Right ventricle myocardium superior (tissue), 1 donor: ENCODE results near the gene CPLANE1. TPM values are rescaled to one million over a fixed set of nuclear protein-coding genes. Genes with fewer than 3 reads are reported as not detected.
"Not testable (repeated sequence)": the region's sequence is repeated elsewhere in the genome, so short reads cannot be mapped to it uniquely, and the experiment has no call there.

Source experiments
- ATAC-seq: fragments of 200-7000 bp; cut with Tn5 transposase; one replicate; pipeline ENCODE4 v1.9.1; 2020; ENCODE audit warnings: mild to moderate bottlenecking; ENCODE audit not compliant: poor library complexity
- DNase-seq: peaks from one replicate; pipeline ENCODE4 v3.0.0-alpha.2; 2020
- intact Hi-C: fragments of 100-400 bp; cut with DNase I; formaldehyde crosslinking; loops from one replicate; pipeline ENCODE4 v1.11.2; 2022
- total RNA-seq: library from RNA; stranded (reverse); fragmentation: NEBNext Ultra II Directional; extraction: Animal tissue kit (Norgen Biotek cat#: 25700); gene quantifications from one replicate; pipeline ENCODE4 v1.2.1, GENCODE V29; 2021
- donor health status: DM: no; HTN: yes; CAD: no; lungs with severe emphysema.

The CPLANE1 gene
- total RNA-seq, 1 donor from 2014 or later, result 7.8 TPM

- no peak for ATAC-seq
- intact Hi-C loops, result no loop called here
- no peak for DNase-seq
Observed at GRCh38 chr5:37146896-37147295, 102.3 kb downstream of the CPLANE1 start.

- DNase-seq, result no peak
- ATAC-seq, result no peak
- intact Hi-C loops, result no loop called here
Observed at GRCh38 chr5:37136694-37137093, 112.5 kb downstream of the CPLANE1 start.

DNA sequence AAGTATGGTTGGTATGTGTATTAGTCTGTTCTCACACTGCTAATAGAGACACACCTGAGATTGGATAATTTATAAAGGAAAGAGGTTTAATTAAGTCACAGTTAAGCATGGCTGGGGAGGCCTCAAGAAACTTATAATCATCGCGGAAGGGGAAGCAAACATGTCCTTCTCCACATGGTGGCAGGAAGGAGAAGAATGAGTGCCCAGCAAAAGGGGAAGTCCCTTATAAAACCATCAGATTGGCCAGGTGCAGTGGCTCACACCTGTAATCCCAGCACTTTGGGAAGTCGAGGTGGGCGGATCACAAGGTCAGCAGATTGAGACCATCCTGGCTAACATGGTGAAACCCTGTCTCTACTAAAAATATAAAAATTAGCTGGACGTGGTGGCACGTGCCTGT is 113.9 kb downstream of the CPLANE1 start:
- DNase-seq, ATAC-seq, intact Hi-C loops: not testable (repeated sequence)

DNA sequence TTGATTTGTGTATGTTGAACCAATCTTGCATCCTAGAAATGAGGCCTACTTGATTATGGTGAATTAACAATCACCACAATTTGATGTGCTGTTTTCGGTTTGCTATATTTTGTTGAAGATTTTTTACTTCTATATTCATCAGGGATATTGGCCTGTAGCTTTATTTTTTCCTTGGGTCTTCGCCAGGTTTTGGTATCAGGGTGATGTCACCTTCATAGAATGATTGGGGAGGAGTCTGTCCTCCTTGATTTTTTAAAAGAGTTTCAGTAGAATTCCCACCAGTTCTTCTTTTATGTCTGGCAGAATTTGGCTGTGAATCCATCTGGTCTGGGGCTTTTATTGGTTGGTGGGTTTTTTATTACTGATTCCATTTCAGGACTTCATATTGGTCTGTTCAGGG is 115.2 kb downstream of the CPLANE1 start:
- ATAC-seq, result no peak
- intact Hi-C loops, result no loop called here
- no peak for DNase-seq

DNA sequence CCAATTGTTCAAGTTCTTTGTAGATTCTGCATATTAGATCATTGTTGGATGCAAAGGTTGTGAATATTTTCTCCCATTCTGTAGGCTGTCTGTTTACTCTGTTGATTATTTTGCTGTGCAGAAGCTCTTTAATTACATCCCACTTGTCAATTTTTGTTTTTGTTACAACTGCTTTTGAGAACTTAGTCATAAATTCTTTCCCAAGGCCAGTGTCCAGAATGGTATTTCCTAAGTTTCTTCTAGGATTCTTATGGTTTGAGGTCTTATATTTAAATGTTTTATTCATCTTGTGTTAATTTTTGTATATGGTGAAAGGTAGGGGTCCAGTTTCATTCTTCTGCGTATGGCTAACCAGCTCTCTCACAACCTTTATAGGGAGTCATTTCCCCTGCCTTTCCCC is 116.5 kb downstream of the CPLANE1 start:
- no peak for ATAC-seq

GRCh38 chr5:37121465-37121864 is 127.7 kb downstream of the CPLANE1 start:
- DNase-seq, result no peak
- intact Hi-C loops, result no loop called here
- no peak for ATAC-seq

More for the DNA sequence above, 116.5 kb downstream of the CPLANE1 start:
- intact Hi-C loops, result no loop called here
- no peak for DNase-seq

DNA sequence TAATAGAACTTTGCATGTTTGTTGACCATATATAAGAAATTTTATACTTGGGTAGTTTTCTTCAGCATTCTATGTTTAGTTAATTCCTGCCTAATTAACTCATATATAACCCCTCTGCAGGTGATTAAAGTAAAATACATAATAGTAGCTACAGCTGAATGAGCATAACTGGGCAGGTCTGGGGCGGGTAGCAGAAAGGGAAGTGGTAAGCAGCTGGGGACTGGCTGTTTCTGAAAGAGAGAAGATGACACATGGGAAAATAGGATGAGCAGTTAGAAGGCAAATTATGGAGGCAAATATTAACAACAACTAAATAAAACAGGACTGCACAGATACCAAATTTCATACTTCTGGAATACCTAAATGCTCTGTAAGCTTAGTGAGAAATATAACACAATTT is 128.1 kb downstream of the CPLANE1 start:
- DNase-seq, result no peak
- intact Hi-C loops, result no loop called here
- no peak for ATAC-seq

DNA sequence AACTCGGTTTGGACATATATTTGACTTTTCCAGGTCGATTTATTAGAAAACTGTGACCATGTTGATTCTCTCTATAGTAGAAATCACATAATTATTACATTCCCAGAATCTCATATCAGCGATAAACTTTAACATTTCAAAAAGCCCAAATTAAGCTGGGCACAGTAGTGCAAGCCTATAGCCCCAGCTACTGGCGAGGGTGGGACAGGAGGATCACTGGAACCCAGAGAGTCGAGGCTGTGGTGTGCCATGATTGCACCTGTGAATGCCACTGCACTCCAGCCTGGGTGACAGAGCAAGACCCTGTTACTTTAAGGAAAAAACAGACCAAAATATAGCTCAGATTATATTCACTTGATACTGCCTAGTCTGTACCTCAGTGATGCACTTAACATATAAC is 128.9 kb downstream of the CPLANE1 start:
- ATAC-seq (no peak), DNase-seq (no peak)
- intact Hi-C loops, result no loop called here

- intact Hi-C loops, result no loop called here
- DNase-seq (no peak), ATAC-seq (no peak)
Observed at GRCh38 chr5:37116359-37116758, 132.8 kb downstream of the CPLANE1 start.

DNA sequence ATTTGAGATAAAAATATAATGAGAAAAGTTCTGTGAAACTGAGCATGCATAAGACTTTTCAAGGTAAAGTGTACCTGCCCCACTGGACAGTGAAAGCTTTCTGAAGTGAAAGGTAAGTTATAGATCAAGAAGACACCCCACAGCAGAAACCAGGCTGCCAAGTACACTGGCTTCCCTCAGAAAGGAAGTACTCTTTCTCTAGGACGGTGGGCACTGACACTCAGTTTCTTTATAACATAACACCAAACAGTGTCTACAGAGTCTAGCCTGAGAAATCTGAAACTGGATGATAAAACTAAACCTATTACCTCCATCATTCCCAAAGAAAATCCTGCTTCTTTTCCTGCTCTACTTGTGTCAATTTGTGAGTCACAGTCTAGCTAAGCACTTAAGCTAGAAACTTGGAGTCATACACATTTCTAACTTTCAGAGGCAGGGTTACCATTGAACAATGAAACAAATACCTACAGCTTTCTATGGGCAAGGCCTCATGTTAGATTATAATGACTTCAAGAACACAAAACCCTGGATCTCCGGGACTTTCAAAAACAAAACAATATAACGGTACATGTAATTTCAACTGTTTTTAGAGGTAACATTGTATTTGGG is 136.7 kb downstream of the CPLANE1 start:
- intact Hi-C loops, result no loop called here
- DNase-seq, result no peak

GRCh38 chr5:37111426-37112382 is 137.5 kb downstream of the CPLANE1 start:
- ATAC-seq (no peak), DNase-seq (no peak)
- intact Hi-C loops, result no loop called here

More for the DNA sequence above, 136.7 kb downstream of the CPLANE1 start:
- no peak for ATAC-seq

- ATAC-seq (no peak), DNase-seq (no peak)
- intact Hi-C loops, result no loop called here
Observed at GRCh38 chr5:37110135-37110534, 139.0 kb downstream of the CPLANE1 start.

DNA sequence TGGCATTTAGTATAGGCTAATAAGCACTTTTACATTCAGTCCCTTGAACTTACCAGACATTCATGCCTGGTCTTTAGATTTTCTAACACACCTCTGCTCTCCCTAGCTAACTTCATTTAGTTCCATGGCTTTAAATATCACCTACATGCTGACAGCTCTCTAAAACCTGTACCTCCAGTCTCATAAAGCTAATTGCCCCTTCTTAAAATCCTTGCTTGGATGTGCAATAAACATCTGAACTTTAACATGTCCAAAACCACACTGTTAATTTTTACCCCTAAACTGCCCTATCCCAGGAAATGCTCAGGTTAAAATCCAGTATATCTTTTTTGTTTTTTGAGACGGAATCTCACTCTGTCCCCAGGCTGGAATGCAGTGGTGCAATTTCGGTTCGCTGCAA is 139.8 kb downstream of the CPLANE1 start:
- ATAC-seq (no peak), DNase-seq (no peak)
- intact Hi-C loops, result no loop called here

- no peak for ATAC-seq
- no peak for DNase-seq
- intact Hi-C loops, result no loop called here
Observed at GRCh38 chr5:37103302-37103701, 145.9 kb downstream of the CPLANE1 start.

DNA sequence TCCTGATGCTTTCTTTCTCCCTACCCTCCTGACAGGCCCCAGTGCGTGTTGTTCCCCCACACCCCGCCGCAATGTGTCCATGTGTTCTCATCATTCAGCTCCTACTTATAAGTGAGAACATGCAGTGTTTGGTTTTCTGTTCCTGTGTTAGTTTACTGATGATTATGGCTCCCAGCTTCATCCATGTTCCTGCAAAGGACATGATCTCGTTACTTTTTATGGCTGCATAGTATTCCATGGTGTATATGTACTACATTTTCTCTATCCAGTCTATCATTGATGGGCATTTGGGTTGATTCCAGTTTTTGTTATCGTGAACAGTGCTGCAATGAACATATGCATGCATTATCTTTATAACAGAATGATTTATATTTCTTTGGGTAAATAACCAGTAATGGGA is 149.9 kb downstream of the CPLANE1 start:
- intact Hi-C loops, ATAC-seq, DNase-seq: not testable (repeated sequence)

DNA sequence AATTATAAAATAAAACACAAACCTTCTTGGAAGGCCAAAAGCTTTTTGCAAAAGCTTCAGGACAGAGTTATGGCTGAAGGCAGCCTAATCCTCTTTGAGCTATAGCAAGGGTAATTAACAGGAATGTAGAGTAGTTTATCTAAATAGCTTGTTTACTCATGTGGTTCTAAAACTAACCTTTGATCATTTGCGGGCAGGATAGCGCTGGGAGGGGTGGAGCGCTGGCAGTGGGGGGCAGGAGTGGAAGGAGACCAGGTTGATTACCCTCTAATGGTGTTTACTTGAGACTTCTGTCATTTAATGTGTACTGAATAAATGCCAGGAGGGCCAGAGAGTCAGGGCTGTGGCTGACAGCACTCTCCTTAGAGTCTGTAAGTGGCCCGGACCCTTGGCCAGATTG is 155.4 kb downstream of the CPLANE1 start:
- DNase-seq, intact Hi-C loops, ATAC-seq: not testable (repeated sequence)

GRCh38 chr5:37090781-37091180 is 158.4 kb downstream of the CPLANE1 start:
- DNase-seq (no peak), ATAC-seq (no peak)
- intact Hi-C loops, result no loop called here

DNA sequence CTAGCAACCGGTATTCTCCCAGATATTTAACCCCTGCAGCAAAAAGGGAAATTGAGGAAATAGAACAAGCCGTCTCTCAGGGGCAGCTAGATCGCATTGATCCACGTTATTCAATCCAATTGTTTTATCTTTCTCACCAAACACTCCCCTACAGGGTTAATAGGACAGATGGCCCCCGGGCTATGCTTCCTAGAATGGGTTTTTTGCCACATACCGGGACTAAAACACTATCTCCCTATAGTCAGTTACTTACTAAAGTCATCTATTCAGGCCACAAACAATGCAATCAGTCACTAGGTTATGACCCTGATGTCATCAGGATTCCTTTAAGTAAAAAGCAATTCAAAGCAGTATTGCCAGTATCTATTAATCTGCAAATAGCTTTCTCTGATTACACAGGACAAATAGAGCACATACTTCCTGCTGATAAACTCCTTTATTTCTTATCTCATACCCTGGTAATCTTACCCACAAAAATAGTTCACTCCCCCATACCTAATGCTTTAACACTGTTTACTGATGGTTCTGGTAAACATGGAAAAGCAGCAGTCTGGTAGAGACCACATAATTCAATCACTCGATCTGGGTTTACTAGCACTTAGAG is 159.0 kb downstream of the CPLANE1 start:
- ATAC-seq, result no peak
- intact Hi-C loops, result no loop called here
- no peak for DNase-seq

- no peak for DNase-seq
- intact Hi-C loops, result no loop called here
- ATAC-seq, result no peak
Observed at GRCh38 chr5:37088009-37088408, 161.2 kb downstream of the CPLANE1 start.
